WTC11 (cell line): Measurements from ENCODE around the gene TMEM72. TPM values are rescaled to one million over a fixed set of nuclear protein-coding genes. Genes with fewer than 3 reads are reported as not detected.

ENCODE experiments used
- ATAC-seq: fragments of 200-7000 bp; cut with Tn5 transposase; 2 replicates; pipeline ENCODE4 v1.10.0; 2021; ENCODE audit warnings: mild to moderate bottlenecking, moderate library complexity
- CTCF ChIA-PET: fragments of 300-600 bp; sonication (Branson Sonifier 250); formaldehyde crosslinking; loops from one replicate; lab custom pipeline; 2021; ENCODE audit warnings: antibody characterized with exemption; lab: Charles Lee
- POLR2A ChIA-PET: fragments of 350-600 bp; sonication (Branson Sonifier 250); formaldehyde crosslinking; loops from one replicate; lab custom pipeline; 2021; ENCODE audit warnings: antibody characterized with exemption; lab: Charles Lee
- DNase-seq: peaks from one replicate; pipeline ENCODE4 v3.0.0; 2021; ENCODE audit warnings: low spot score
- H3K27ac Mint-ChIP-seq: 2 replicates; pipeline ENCODE4 v1.8.0; 2021; ENCODE audit warnings: mixed read lengths
- H3K27me3 Mint-ChIP-seq: 2 replicates; pipeline ENCODE4 v1.8.0; 2021; ENCODE audit warnings: low read depth, mild to moderate bottlenecking, moderate library complexity, mixed read lengths
- H3K36me3 Mint-ChIP-seq: 2 replicates; pipeline ENCODE4 v1.8.0; 2021; ENCODE audit warnings: mixed read lengths
- H3K4me1 Mint-ChIP-seq: 2 replicates; pipeline ENCODE4 v1.8.0; 2022; ENCODE audit warnings: mixed read lengths
- H3K4me3 Mint-ChIP-seq: 2 replicates; pipeline ENCODE4 v1.8.0; 2021; ENCODE audit warnings: mild to moderate bottlenecking, moderate library complexity, mixed read lengths
- H3K9me3 Mint-ChIP-seq: 2 replicates; pipeline ENCODE4 v1.8.0; 2021; ENCODE audit warnings: mixed read lengths
- CBFB ChIP-seq: sonication (generic); formaldehyde crosslinking; IDR thresholded peaks from 2 replicates; pipeline ENCODE4 v1.8.1; 2022; ENCODE audit warnings: mild to moderate bottlenecking, low read depth, missing genetic modification reagents
- CREM ChIP-seq: sonication (generic); formaldehyde crosslinking; IDR thresholded peaks from 2 replicates; pipeline ENCODE4 v1.8.1; 2022; ENCODE audit warnings: mild to moderate bottlenecking, missing genetic modification reagents, moderate library complexity
- EMX1 ChIP-seq: fragments of 250-450 bp; sonication (Bioruptor Pico); IDR thresholded peaks from 2 replicates; pipeline ENCODE4 v1.8.0; 2021; ENCODE audit warnings: mild to moderate bottlenecking
- ESRRA ChIP-seq: sonication (generic); formaldehyde crosslinking; IDR thresholded peaks from 2 replicates; pipeline ENCODE4 v1.8.1; 2022; ENCODE audit warnings: mild to moderate bottlenecking, missing genetic modification reagents, borderline replicate concordance
- ETV6 ChIP-seq: sonication (generic); formaldehyde crosslinking; IDR thresholded peaks from 2 replicates; pipeline ENCODE4 v1.8.1; 2022; ENCODE audit warnings: mild to moderate bottlenecking, missing genetic modification reagents
- FOXK1 ChIP-seq: sonication (generic); formaldehyde crosslinking; IDR thresholded peaks from 2 replicates; pipeline ENCODE4 v1.8.0; 2022; ENCODE audit warnings: mild to moderate bottlenecking, moderate library complexity, missing genetic modification reagents
- MXD4 ChIP-seq: fragments of 250-450 bp; sonication (Bioruptor Pico); IDR thresholded peaks from 2 replicates; pipeline ENCODE4 v1.8.0; 2021; ENCODE audit warnings: mild to moderate bottlenecking, moderate library complexity, borderline replicate concordance
- NFE2L1 ChIP-seq: sonication (generic); formaldehyde crosslinking; IDR thresholded peaks from 2 replicates; pipeline ENCODE4 v1.8.1; 2023; ENCODE audit warnings: missing genetic modification reagents
- PRRX2 ChIP-seq: fragments of 250-450 bp; sonication (Bioruptor Pico); IDR thresholded peaks from 2 replicates; pipeline ENCODE4 v1.8.0; 2021; ENCODE audit warnings: mild to moderate bottlenecking
- RORB ChIP-seq: fragments of 250-450 bp; sonication (Bioruptor Pico); IDR thresholded peaks from 2 replicates; pipeline ENCODE4 v1.9.0; 2021; ENCODE audit warnings: mild to moderate bottlenecking
- SOX15 ChIP-seq: fragments of 250-450 bp; sonication (Bioruptor Pico); IDR thresholded peaks from 2 replicates; pipeline ENCODE4 v1.9.0; 2021; ENCODE audit warnings: mild to moderate bottlenecking
- SP1 ChIP-seq: sonication (generic); formaldehyde crosslinking; conservative IDR thresholded peaks from 2 replicates; pipeline ENCODE4 v1.8.1; 2022; ENCODE audit warnings: missing genetic modification reagents
- TCF7 ChIP-seq: sonication (generic); formaldehyde crosslinking; IDR thresholded peaks from 2 replicates; pipeline ENCODE4 v1.8.0; 2022; ENCODE audit warnings: mild to moderate bottlenecking, low read depth, missing genetic modification reagents, moderate library complexity
- TEAD4 ChIP-seq: sonication (generic); formaldehyde crosslinking; IDR thresholded peaks from 2 replicates; pipeline ENCODE4 v1.8.0; 2022; ENCODE audit warnings: mild to moderate bottlenecking, missing genetic modification reagents
- ZNF263 ChIP-seq: sonication (generic); formaldehyde crosslinking; IDR thresholded peaks from 2 replicates; pipeline ENCODE4 v1.8.1; 2022; ENCODE audit warnings: low read depth, mild to moderate bottlenecking, moderate library complexity, missing genetic modification reagents
- ZNF396 ChIP-seq: fragments of 250-450 bp; sonication (Bioruptor Pico); IDR thresholded peaks from 2 replicates; pipeline ENCODE4 v1.8.0; 2021; ENCODE audit warnings: mild to moderate bottlenecking, moderate library complexity, borderline replicate concordance
- ZNF416 ChIP-seq: fragments of 250-450 bp; sonication (Bioruptor Pico); IDR thresholded peaks from 2 replicates; pipeline ENCODE4 v1.9.0; 2021; ENCODE audit warnings: mild to moderate bottlenecking, inconsistent platforms
- ZNF423 ChIP-seq: fragments of 250-450 bp; sonication (Bioruptor Pico); IDR thresholded peaks from 2 replicates; pipeline ENCODE4 v2.1.2; 2022; ENCODE audit warnings: mild to moderate bottlenecking, moderate library complexity
- total RNA-seq: library from RNA; stranded (reverse); gene quantifications from 3 replicates; pipeline ENCODE4 v1.2.3, GENCODE V29; 2021
- TF ChIP-seq, protein P1 (sequence below): sonication (generic); formaldehyde crosslinking; IDR thresholded peaks from 2 replicates; pipeline ENCODE4 v1.8.1; 2022; ENCODE audit warnings: mild to moderate bottlenecking, moderate library complexity, missing genetic modification reagents
- TF ChIP-seq, protein P2 (sequence below): fragments of 250-450 bp; sonication (Bioruptor Pico); conservative IDR thresholded peaks from 2 replicates; pipeline ENCODE4 v1.9.0; 2021; ENCODE audit warnings: mild to moderate bottlenecking
- TF ChIP-seq, protein P3 (sequence below): sonication (generic); formaldehyde crosslinking; IDR thresholded peaks from 2 replicates; pipeline ENCODE4 v1.8.1; 2022; ENCODE audit warnings: missing genetic modification reagents, borderline replicate concordance
- TF ChIP-seq, protein P4 (sequence below): fragments of 250-450 bp; sonication (Bioruptor Pico); IDR thresholded peaks from 2 replicates; pipeline ENCODE4 v1.9.0; 2021; ENCODE audit warnings: mild to moderate bottlenecking
- TF ChIP-seq, protein P5 (sequence below): sonication (generic); formaldehyde crosslinking; IDR thresholded peaks from 2 replicates; pipeline ENCODE4 v1.8.0; 2023; ENCODE audit warnings: mild to moderate bottlenecking, missing genetic modification reagents
- TF ChIP-seq, protein P6 (sequence below): sonication (generic); formaldehyde crosslinking; IDR thresholded peaks from 2 replicates; pipeline ENCODE4 v1.8.0; 2022; ENCODE audit warnings: mild to moderate bottlenecking, missing genetic modification reagents

Gene TMEM72
- total RNA-seq, 1 experiment from 2014 or later: not detected

DNA sequence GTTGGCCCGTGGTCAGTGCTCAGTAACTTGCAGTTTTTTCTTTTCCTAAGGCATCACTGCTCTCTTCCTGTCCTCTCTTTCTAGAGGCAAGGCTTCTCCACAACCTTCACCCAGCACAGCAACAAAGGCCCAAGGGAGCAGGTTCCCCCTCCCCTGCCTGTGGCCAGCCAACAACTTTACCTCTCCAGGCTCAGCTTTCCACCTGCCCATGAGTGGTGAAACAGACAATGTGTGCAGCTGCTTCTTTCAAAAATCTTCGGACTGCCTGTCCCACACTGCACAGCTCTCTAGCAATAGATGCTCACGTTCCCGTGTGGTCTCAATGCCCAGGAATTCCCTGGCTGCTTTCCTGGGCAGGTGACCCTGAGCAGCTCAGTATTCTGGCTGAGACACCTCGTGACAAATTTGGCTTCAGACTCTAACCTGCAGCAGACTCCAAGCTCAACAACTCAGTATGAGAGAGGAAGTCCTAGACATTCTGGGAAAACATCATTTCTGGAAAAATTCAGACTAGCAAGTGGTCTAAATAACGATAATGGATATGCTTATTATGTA, 28.9 kb upstream of the TMEM72 start:
- CTCF ChIA-PET: interaction anchor here (2.5 kb wide), 2 partner anchors 43 to 50 kb away, joined by 9 to 10 read pairs; no protein-coding TSS in a partner anchor
- POLR2A ChIA-PET: no interaction called here
- H3K36me3 Mint-ChIP-seq: no peaks in the 10 kb centered on the region
- H3K4me1 Mint-ChIP-seq: peaks cover 34% of the 10 kb centered on the region
- H3K27ac Mint-ChIP-seq: no peak overlapping the region
- TF ChIP-seq ZNF416: no peak
- H3K4me3 Mint-ChIP-seq: no peak overlapping the region
- no peak for DNase-seq
- H3K27me3 Mint-ChIP-seq: peaks cover 23% of the 10 kb centered on the region
- no peaks in the 10 kb centered on the region for H3K9me3 Mint-ChIP-seq
- no peak for ATAC-seq

DNA sequence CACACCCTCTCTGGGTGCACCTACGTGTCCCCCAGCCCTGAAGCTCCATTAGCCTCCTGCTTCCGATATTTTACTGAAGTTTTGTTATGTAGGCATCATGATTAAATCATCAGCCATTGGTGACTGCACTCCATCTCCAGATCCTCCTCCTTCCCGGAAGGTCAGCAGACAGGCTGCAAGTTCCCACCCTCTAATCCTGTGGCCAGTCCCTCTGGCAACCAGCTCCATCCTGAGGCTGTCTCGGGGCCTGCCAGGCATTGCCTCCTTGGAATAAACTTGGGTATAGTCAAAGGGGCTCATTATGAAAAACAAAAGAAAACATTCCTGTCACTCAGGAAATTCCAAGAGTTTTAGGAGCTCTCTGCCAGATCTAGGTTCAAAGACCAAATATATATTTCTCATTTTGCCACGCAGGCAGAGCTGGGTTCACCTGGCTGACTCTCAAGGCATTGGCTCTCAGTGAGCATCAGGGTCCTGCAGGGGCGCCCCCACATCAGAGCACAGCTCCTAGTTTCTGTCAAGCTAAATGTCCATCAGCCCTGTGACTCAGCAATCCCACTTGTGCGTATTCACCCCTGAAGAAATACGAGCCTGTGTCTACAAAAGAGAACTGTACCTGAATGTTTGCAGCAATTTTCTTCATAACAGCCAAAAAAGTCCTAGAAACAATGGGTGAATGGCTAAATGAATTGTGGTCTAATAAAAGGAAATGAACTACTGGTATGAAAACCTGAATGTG, 27.4 kb upstream of the TMEM72 start:
- no peak for DNase-seq
- Mint-ChIP-seq H3K4me1 (peaks cover 32% of the 10 kb centered on the region), H3K27me3 (peaks cover 21% of the 10 kb centered on the region), H3K4me3 (no peak overlapping the region), H3K36me3 (no peaks in the 10 kb centered on the region), H3K27ac (no peak overlapping the region), H3K9me3 (no peaks in the 10 kb centered on the region)
- CTCF ChIA-PET: interaction anchor here (1.8 to 2.5 kb wide), 2 partner anchors 41 to 49 kb away, joined by 8 to 9 read pairs; no protein-coding TSS in a partner anchor
- no peak; the same call in 1 of the 2 replicates for ATAC-seq
- POLR2A ChIA-PET: no interaction called here
- TF ChIP-seq PRRX2: no peak
- no peak for TF ChIP-seq SP1 (CRISPR knock-in tag)
- TF ChIP-seq, protein P1, sequence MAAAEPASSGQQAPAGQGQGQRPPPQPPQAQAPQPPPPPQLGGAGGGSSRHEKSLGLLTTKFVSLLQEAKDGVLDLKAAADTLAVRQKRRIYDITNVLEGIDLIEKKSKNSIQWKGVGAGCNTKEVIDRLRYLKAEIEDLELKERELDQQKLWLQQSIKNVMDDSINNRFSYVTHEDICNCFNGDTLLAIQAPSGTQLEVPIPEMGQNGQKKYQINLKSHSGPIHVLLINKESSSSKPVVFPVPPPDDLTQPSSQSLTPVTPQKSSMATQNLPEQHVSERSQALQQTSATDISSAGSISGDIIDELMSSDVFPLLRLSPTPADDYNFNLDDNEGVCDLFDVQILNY (CRISPR knock-in tag): no peak
- no peak for TF ChIP-seq TCF7
- TF ChIP-seq FOXK1 (CRISPR knock-in tag): no peak
- no peak for TF ChIP-seq ESRRA
- TF ChIP-seq EMX1: no peak
- TF ChIP-seq, protein P2, sequence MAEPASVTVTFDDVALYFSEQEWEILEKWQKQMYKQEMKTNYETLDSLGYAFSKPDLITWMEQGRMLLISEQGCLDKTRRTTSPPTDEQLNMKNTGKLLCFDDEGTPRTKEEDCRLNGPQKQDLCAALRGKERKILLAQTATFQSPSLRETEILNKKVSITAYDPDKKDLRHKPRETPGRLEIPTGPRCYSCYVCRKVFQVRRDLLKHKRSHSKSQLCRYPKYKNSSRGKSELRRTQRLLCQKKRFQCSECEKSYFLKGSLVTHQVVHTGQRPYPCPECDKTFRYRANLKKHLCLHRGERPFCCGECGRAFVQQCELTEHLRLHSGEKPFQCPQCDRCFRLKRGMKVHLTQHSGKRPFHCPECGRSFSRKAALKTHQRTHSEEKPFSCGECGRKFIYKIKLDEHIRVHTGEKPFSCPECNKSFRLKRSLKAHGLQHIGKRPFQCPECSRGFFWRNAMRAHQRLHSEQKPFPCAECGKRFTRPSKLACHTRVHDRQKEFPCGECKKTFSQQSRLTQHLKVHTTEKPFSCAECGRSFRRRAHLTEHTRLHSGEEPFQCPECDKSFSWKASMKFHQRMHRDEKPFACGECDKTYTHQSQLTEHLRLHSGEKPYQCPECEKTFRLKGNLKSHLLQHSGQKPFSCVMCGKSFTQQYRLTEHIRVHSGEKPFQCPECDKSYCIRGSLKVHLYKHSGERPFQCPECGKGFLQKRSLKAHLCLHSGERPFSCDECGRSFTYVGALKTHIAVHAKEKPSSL: no peak
- TF ChIP-seq NFE2L1 (CRISPR knock-in tag): no peak
- no peak for TF ChIP-seq MXD4 (CRISPR knock-in tag)
- TF ChIP-seq, protein P3, sequence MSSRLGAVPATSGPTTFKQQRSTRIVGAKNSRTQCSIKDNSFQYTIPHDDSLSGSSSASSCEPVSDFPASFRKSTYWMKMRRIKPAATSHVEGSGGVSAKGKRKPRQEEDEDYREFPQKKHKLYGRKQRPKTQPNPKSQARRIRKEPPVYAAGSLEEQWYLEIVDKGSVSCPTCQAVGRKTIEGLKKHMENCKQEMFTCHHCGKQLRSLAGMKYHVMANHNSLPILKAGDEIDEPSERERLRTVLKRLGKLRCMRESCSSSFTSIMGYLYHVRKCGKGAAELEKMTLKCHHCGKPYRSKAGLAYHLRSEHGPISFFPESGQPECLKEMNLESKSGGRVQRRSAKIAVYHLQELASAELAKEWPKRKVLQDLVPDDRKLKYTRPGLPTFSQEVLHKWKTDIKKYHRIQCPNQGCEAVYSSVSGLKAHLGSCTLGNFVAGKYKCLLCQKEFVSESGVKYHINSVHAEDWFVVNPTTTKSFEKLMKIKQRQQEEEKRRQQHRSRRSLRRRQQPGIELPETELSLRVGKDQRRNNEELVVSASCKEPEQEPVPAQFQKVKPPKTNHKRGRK: no peak
- no peak for TF ChIP-seq SOX15 (CRISPR knock-in tag)
- no peak for TF ChIP-seq ETV6 (CRISPR knock-in tag)
- no peak for TF ChIP-seq ZNF263 (CRISPR knock-in tag)

DNA sequence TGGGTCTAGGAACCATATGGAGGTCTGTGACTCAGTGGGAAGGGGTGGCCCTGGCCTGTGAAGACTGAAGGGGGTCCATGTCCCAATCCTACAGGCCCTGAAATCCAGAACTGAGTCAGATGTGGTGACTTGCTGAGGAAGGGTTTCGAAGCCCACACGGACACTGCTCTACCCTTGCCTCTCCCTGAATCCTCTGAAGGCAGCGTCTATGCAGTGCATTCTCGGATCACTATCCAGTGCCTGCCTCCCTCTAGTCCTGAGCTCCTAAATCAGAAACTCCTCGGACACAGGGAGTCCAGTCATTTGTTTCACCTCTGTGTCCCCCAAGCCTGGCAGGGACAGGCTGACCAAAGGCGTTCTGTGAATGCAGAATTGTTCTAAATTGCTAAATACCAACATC, 25.4 kb upstream of the TMEM72 start:
- no peaks in the 10 kb centered on the region for H3K9me3 Mint-ChIP-seq
- ATAC-seq (no peak), DNase-seq (no peak)
- CTCF ChIA-PET: interaction anchor here (1.4 kb wide), 1 partner anchor 47 kb away, joined by 4 read pairs; no protein-coding TSS in a partner anchor
- peaks cover 4% of the 10 kb centered on the region for H3K27me3 Mint-ChIP-seq
- no peaks in the 10 kb centered on the region for H3K36me3 Mint-ChIP-seq
- no peak overlapping the region for H3K4me3 Mint-ChIP-seq
- POLR2A ChIA-PET: no interaction called here
- peaks cover 15% of the 10 kb centered on the region for H3K4me1 Mint-ChIP-seq
- no peak overlapping the region for H3K27ac Mint-ChIP-seq
- TF ChIP-seq, protein P4, sequence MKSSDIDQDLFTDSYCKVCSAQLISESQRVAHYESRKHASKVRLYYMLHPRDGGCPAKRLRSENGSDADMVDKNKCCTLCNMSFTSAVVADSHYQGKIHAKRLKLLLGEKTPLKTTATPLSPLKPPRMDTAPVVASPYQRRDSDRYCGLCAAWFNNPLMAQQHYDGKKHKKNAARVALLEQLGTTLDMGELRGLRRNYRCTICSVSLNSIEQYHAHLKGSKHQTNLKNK (CRISPR knock-in tag): no peak
- TF ChIP-seq ZNF396 (CRISPR knock-in tag) (no peak), CREM (CRISPR knock-in tag) (no peak), TCF7 (no peak), TEAD4 (CRISPR knock-in tag) (no peak), ZNF423 (CRISPR knock-in tag) (no peak), CBFB (CRISPR knock-in tag) (no peak), ETV6 (CRISPR knock-in tag) (no peak), SP1 (CRISPR knock-in tag) (no peak), RORB (CRISPR knock-in tag) (no peak)
- TF ChIP-seq, protein P5, sequence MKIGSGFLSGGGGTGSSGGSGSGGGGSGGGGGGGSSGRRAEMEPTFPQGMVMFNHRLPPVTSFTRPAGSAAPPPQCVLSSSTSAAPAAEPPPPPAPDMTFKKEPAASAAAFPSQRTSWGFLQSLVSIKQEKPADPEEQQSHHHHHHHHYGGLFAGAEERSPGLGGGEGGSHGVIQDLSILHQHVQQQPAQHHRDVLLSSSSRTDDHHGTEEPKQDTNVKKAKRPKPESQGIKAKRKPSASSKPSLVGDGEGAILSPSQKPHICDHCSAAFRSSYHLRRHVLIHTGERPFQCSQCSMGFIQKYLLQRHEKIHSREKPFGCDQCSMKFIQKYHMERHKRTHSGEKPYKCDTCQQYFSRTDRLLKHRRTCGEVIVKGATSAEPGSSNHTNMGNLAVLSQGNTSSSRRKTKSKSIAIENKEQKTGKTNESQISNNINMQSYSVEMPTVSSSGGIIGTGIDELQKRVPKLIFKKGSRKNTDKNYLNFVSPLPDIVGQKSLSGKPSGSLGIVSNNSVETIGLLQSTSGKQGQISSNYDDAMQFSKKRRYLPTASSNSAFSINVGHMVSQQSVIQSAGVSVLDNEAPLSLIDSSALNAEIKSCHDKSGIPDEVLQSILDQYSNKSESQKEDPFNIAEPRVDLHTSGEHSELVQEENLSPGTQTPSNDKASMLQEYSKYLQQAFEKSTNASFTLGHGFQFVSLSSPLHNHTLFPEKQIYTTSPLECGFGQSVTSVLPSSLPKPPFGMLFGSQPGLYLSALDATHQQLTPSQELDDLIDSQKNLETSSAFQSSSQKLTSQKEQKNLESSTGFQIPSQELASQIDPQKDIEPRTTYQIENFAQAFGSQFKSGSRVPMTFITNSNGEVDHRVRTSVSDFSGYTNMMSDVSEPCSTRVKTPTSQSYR (CRISPR knock-in tag): no peak
- TF ChIP-seq, protein P6, sequence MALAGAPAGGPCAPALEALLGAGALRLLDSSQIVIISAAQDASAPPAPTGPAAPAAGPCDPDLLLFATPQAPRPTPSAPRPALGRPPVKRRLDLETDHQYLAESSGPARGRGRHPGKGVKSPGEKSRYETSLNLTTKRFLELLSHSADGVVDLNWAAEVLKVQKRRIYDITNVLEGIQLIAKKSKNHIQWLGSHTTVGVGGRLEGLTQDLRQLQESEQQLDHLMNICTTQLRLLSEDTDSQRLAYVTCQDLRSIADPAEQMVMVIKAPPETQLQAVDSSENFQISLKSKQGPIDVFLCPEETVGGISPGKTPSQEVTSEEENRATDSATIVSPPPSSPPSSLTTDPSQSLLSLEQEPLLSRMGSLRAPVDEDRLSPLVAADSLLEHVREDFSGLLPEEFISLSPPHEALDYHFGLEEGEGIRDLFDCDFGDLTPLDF (CRISPR knock-in tag): no peak
